Measurements from ENCODE around the gene SPATA13. TPM values are rescaled to one million over a fixed set of nuclear protein-coding genes. Genes with fewer than 3 reads are reported as not detected.

The SPATA13 gene
- total and polyA plus RNA-seq, 2 donors (not counting 3 experiments of a cell fraction or from before 2014, with no cell fraction given) = 6.6 to 12.9 TPM

DNA sequence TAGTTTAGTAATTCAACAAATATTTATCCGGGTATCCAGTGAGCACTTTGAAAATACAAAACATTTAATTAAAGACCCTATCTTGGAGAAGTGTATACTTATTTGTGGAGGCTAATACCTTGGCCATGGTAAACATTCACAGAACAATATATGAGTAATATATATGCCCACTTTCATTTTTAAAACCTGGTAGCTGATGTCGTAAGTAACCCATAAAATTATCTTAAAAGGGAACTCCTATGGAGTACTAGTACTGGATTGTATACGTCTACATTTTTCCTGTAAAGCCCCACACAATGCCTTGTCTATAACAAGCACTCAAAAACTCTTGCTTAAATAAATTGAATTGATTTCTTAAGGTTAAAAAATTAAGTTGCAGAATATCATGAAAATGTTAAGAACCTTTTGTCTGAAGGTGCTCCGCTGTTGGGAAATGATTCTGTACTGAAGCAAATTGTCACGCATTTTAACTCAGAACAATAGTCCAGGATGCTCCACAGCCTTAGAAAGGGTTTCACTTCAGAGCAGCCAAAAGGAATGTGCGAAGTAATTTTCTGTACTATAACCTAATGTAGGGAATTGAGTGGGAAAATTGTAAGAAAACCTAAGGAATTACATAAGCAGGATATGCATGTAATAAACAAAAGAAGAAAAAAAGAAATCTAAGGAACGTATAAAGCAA lies 90.0 kb downstream of the SPATA13 start:
- no peaks in the 10 kb centered on the region for H3K9me3 ChIP-seq (replicated peaks; ENCODE audit: control insufficient read depth, insufficient read depth, low read length)
- H3K4me2 ChIP-seq (ENCODE audit: insufficient read depth, low read length) = no peak overlapping the region
- TF ChIP-seq GATA2 (IDR thresholded peaks at IDR 0.05; ENCODE audit: insufficient read depth, insufficient read length, low read depth, low read length) (no peak), FOS (IDR thresholded peaks at IDR 0.05; ENCODE audit: borderline replicate concordance, insufficient read depth, low read length) (no peak), CTCF (IDR thresholded peaks at IDR 0.05; ENCODE audit: extremely low read depth in 1 of 2, insufficient read depth in 1 of 2, low read depth in 1 of 2, low read length in 2 of 2) (no peak), POLR2AphosphoS5 (IDR thresholded peaks at IDR 0.05; ENCODE audit: insufficient read depth, low read depth, low read length) (no peak), POLR2A (IDR thresholded peaks at IDR 0.05; ENCODE audit: low read depth, low read length) (no peak), JUN (IDR thresholded peaks at IDR 0.05; ENCODE audit: borderline replicate concordance, insufficient read depth, insufficient read length, low read depth) (no peak), EZH2 (IDR thresholded peaks at IDR 0.05; ENCODE audit: borderline replicate concordance, low read depth, low read length, severe bottlenecking) (no peak), MYC (IDR thresholded peaks at IDR 0.05; ENCODE audit: low read depth, low read length) (no peak)
- TF ChIP-seq, protein P1, sequence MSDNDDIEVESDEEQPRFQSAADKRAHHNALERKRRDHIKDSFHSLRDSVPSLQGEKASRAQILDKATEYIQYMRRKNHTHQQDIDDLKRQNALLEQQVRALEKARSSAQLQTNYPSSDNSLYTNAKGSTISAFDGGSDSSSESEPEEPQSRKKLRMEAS (IDR thresholded peaks at IDR 0.05; ENCODE audit: insufficient read depth, insufficient read length) = no peak
- H3K4me3 ChIP-seq (replicated peaks in 1 of 3; ENCODE audit: insufficient read depth in 1 of 3, low read depth in 1 of 3, low read length in 3 of 3) = no peak overlapping the region
- H3K27me3 ChIP-seq (ENCODE audit: control insufficient read depth in 2 of 2, insufficient read depth in 2 of 2, low read length in 2 of 2) = no peaks in the 10 kb centered on the region
- no peak overlapping the region for H3K27ac ChIP-seq (ENCODE audit: insufficient read depth, low read depth, low read length)
- intact Hi-C loops (cut with micrococcal nuclease) (no loop called here), dilution Hi-C loops (cut with MboI; ENCODE audit: extremely low pct_ligation_motif_present, low sequenced_read_pairs) (no loop called here)
- H3K36me3 ChIP-seq (ENCODE audit: control insufficient read depth in 2 of 2, extremely low read depth in 1 of 2, insufficient read depth in 2 of 2, low read length in 2 of 2) = no peaks in the 10 kb centered on the region
- no peaks in the 10 kb centered on the region for H3K4me1 ChIP-seq (ENCODE audit: control insufficient read depth, extremely low read depth, insufficient read depth, low read length)
- no peak overlapping the region for H3K9ac ChIP-seq (replicated peaks; ENCODE audit: extremely low read depth, insufficient read depth, low read length)
- POLR2A ChIA-PET = no interaction called here
- no peak overlapping the region for H2AFZ ChIP-seq (ENCODE audit: low read depth, low read length)
- CTCF ChIA-PET = interaction anchor here (0.9 kb wide), 1 partner anchor 22 kb away, joined by 3 read pairs; no protein-coding TSS in a partner anchor
- BruUV-seq (replicated peaks) = no TSS peak
- DNase-seq (ENCODE audit: low read depth, low spot score) (no peak), FAIRE-seq (no peak)
- no peaks in the 10 kb centered on the region for H3K79me2 ChIP-seq (ENCODE audit: control insufficient read depth, insufficient read depth, low read length)
- H3K9me1 ChIP-seq (replicated peaks; ENCODE audit: control insufficient read depth, extremely low read depth, insufficient read depth, low read length) = no peaks in the 10 kb centered on the region
- no peaks in the 10 kb centered on the region for H4K20me1 ChIP-seq (replicated peaks; ENCODE audit: control insufficient read depth, extremely low read depth, insufficient read depth, low read length)

Measured in endothelial cell of umbilical vein (primary cell).